Neural cell (in vitro differentiated cells): Measurements from ENCODE around the gene C11orf68. TPM values are rescaled to one million over a fixed set of nuclear protein-coding genes. Genes with fewer than 3 reads are reported as not detected.

Experiments
- H2AFZ ChIP-seq: fragments of 200-600, 300-800 bp; sonication (generic), shearing (Covaris generic); 2 replicates; pipeline ENCODE4 v1.6.0; 2014; ENCODE audit warnings: low read depth, mild to moderate bottlenecking, antibody characterized with exemption, low read length, moderate library complexity
- H3F3A ChIP-seq: fragments of 200-600 bp; shearing (Covaris generic); 2 replicates; pipeline ENCODE4 v1.6.1; 2016; ENCODE audit warnings: mild to moderate bottlenecking, moderate library complexity, mixed read lengths, antibody characterized with exemption, low read length; ENCODE audit not compliant: insufficient read depth, poor library complexity, severe bottlenecking
- H3K27ac ChIP-seq: fragments of 200-600, 300-800 bp; sonication (generic), shearing (Covaris generic); 2 replicates; pipeline ENCODE4 v1.5.1; 2014; ENCODE audit warnings: mild to moderate bottlenecking, low read length, moderate library complexity
- H3K27me3 ChIP-seq: fragments of 300-800, 200-600 bp; sonication (generic), shearing (Covaris generic); 2 replicates; pipeline ENCODE4 v1.6.0; 2014; ENCODE audit warnings: mild to moderate bottlenecking, low read depth, low read length, moderate library complexity; ENCODE audit not compliant: insufficient read depth
- H3K36me3 ChIP-seq: fragments of 300-800, 200-600 bp; sonication (generic), shearing (Covaris generic); 2 replicates; pipeline ENCODE4 v1.5.1; 2014; ENCODE audit warnings: mild to moderate bottlenecking, antibody characterized with exemption, low read length, moderate library complexity; ENCODE audit not compliant: insufficient read depth
- H3K4me2 ChIP-seq: fragments of 300-800, 200-600 bp; sonication (generic), shearing (Covaris generic); 2 replicates; pipeline ENCODE4 v1.6.0; 2014; ENCODE audit warnings: mild to moderate bottlenecking, low read length
- H3K4me3 ChIP-seq: fragments of 300-800, 200-600 bp; sonication (generic), shearing (Covaris generic); 2 replicates; pipeline ENCODE4 v1.5.1; 2014; ENCODE audit warnings: mild to moderate bottlenecking, low read length, moderate library complexity
- H3K79me2 ChIP-seq: fragments of 200-600 bp; shearing (Covaris generic); replicated peaks from 2 replicates; pipeline ENCODE4 v1.6.0; 2014; ENCODE audit warnings: mild to moderate bottlenecking, low read length, moderate library complexity; ENCODE audit not compliant: insufficient read depth
- H3K9ac ChIP-seq: fragments of 300-800, 200-600 bp; sonication (generic), shearing (Covaris generic); 2 replicates; pipeline ENCODE4 v1.6.1; 2016; ENCODE audit warnings: mild to moderate bottlenecking, low read length, mixed read lengths
- H3K9me2 ChIP-seq: fragments of 200-600 bp; shearing (Covaris generic); 2 replicates; pipeline ENCODE4 v1.6.1; 2016; ENCODE audit warnings: mild to moderate bottlenecking, low read length, mixed read lengths; ENCODE audit not compliant: insufficient read depth
- H3K9me3 ChIP-seq: fragments of 200-600, 300-800 bp; sonication (generic), shearing (Covaris generic); 2 replicates; pipeline ENCODE4 v1.6.1; 2016; ENCODE audit warnings: mild to moderate bottlenecking, mixed run types, low read length, moderate library complexity, mixed read lengths
- H4K20me1 ChIP-seq: fragments of 200-600 bp; shearing (Covaris generic); 2 replicates; pipeline ENCODE4 v1.6.1; 2016; ENCODE audit warnings: mild to moderate bottlenecking, mixed run types; ENCODE audit not compliant: insufficient read depth
- EP300 ChIP-seq: fragments of 450-650 bp; conservative IDR thresholded peaks from 2 replicates; pipeline ENCODE4 v1.6.1; 2014; ENCODE audit warnings: antibody characterized with exemption, mild to moderate bottlenecking, moderate library complexity; ENCODE audit not compliant: poor library complexity, severe bottlenecking
- EZH2 ChIP-seq: fragments of 200-600, 300-800 bp; shearing (Covaris generic), sonication (generic); IDR thresholded peaks from 2 replicates; pipeline ENCODE4 v1.6.1; 2014; ENCODE audit warnings: antibody characterized with exemption, low read length, borderline replicate concordance, mild to moderate bottlenecking; ENCODE audit not compliant: insufficient read depth, poor library complexity, severe bottlenecking
- MXI1 ChIP-seq: fragments of 450-650 bp; conservative IDR thresholded peaks from 2 replicates; pipeline ENCODE4 v1.6.1; 2014; ENCODE audit warnings: antibody characterized with exemption, mild to moderate bottlenecking; ENCODE audit not compliant: poor library complexity, severe bottlenecking
- POLR2AphosphoS5 ChIP-seq: IDR thresholded peaks from 2 replicates; pipeline ENCODE4 v1.6.1; 2012
- RAD21 ChIP-seq: fragments of 450-650 bp; conservative IDR thresholded peaks from 2 replicates; pipeline ENCODE4 v1.6.1; 2014; ENCODE audit warnings: antibody characterized with exemption, mild to moderate bottlenecking, moderate library complexity
- SMC3 ChIP-seq: fragments of 450-650 bp; conservative IDR thresholded peaks from 2 replicates; pipeline ENCODE4 v1.6.1; 2014; ENCODE audit warnings: antibody characterized with exemption, mild to moderate bottlenecking, moderate library complexity; ENCODE audit not compliant: poor library complexity
- TAF1 ChIP-seq: IDR thresholded peaks from 2 replicates; pipeline ENCODE4 v1.6.1; 2012; ENCODE audit warnings: low read depth
- polyA plus RNA-seq: library from polyadenylated mRNA; depleted of rRNA; stranded (reverse); fragments of >200 nt; gene quantifications from 2 replicates; pipeline ENCODE4 v1.2.3, GENCODE V29; 2014
- TF ChIP-seq, protein P1 (sequence below): fragments of 450-650 bp; IDR thresholded peaks from 2 replicates; pipeline ENCODE4 v1.5.1; 2014; ENCODE audit warnings: antibody characterized with exemption, mild to moderate bottlenecking, moderate library complexity; ENCODE audit not compliant: poor library complexity, severe bottlenecking
- TF ChIP-seq, protein P2 (sequence below): IDR thresholded peaks from 2 replicates; pipeline ENCODE4 v1.6.1; 2012; ENCODE audit warnings: borderline replicate concordance

Gene C11orf68
- polyA plus RNA-seq, 1 donor from 2014 or later, result 13.3 TPM

DNA sequence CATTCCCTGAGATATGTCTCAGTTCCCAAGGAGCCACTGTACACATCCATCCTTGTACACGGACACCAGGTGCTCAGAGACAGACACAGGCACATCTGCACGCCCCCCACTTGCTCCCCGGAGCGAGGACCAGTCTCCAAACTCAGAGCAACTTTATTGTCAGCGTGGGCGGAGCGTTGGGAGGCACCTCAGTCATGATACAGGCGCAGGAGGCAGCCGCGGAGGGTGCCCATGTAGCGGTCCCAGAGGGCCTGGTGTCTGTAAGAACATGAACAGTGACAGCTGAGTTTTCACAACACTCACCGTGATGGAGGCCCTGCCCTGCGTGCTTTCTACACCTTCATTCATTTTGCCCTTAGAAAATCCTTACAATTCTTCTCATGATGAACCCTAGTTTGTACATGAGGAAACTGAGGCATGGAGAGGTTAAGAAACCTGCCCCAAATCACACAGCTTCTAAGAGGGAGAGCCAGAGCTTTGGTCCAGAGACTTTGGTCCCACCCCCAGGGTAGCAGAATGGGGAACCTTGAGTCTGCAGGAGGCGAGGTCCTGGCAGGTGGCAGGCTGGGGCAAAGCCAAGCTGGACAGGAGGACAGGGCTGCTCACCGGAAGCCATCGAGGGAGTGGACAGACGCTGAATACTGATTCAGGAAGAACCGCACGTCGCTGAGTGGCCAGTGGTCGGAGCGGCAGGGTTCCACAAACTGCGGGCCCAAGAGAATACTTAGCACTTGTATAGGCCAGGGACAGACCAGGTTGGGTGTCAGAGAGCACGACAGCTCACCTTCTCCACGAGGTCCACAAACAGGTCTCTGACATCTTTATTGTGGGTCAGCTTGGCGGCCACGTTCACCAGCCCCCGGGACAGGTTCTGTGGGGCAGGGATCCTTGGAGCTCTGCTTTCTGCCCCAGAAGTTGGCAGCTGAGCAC lies 34.8 kb downstream of the C11orf68 start:
- H4K20me1 ChIP-seq, result no peaks in the 10 kb centered on the region
- H3K27me3 ChIP-seq, result no peaks in the 10 kb centered on the region
- TF ChIP-seq POLR2AphosphoS5, result no peak
- TF ChIP-seq, protein P1, sequence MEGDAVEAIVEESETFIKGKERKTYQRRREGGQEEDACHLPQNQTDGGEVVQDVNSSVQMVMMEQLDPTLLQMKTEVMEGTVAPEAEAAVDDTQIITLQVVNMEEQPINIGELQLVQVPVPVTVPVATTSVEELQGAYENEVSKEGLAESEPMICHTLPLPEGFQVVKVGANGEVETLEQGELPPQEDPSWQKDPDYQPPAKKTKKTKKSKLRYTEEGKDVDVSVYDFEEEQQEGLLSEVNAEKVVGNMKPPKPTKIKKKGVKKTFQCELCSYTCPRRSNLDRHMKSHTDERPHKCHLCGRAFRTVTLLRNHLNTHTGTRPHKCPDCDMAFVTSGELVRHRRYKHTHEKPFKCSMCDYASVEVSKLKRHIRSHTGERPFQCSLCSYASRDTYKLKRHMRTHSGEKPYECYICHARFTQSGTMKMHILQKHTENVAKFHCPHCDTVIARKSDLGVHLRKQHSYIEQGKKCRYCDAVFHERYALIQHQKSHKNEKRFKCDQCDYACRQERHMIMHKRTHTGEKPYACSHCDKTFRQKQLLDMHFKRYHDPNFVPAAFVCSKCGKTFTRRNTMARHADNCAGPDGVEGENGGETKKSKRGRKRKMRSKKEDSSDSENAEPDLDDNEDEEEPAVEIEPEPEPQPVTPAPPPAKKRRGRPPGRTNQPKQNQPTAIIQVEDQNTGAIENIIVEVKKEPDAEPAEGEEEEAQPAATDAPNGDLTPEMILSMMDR, result no peak
- TF ChIP-seq MXI1, result no peak
- TF ChIP-seq, protein P2, sequence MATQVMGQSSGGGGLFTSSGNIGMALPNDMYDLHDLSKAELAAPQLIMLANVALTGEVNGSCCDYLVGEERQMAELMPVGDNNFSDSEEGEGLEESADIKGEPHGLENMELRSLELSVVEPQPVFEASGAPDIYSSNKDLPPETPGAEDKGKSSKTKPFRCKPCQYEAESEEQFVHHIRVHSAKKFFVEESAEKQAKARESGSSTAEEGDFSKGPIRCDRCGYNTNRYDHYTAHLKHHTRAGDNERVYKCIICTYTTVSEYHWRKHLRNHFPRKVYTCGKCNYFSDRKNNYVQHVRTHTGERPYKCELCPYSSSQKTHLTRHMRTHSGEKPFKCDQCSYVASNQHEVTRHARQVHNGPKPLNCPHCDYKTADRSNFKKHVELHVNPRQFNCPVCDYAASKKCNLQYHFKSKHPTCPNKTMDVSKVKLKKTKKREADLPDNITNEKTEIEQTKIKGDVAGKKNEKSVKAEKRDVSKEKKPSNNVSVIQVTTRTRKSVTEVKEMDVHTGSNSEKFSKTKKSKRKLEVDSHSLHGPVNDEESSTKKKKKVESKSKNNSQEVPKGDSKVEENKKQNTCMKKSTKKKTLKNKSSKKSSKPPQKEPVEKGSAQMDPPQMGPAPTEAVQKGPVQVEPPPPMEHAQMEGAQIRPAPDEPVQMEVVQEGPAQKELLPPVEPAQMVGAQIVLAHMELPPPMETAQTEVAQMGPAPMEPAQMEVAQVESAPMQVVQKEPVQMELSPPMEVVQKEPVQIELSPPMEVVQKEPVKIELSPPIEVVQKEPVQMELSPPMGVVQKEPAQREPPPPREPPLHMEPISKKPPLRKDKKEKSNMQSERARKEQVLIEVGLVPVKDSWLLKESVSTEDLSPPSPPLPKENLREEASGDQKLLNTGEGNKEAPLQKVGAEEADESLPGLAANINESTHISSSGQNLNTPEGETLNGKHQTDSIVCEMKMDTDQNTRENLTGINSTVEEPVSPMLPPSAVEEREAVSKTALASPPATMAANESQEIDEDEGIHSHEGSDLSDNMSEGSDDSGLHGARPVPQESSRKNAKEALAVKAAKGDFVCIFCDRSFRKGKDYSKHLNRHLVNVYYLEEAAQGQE, result no peak
- TF ChIP-seq EP300, result no peak
- no peak for TF ChIP-seq EZH2
- no peak for TF ChIP-seq RAD21
- TF ChIP-seq TAF1, result no peak
- no peak for TF ChIP-seq SMC3
- H3K9me3 ChIP-seq, result no peaks in the 10 kb centered on the region
- H3K9me2 ChIP-seq, result no peaks in the 10 kb centered on the region
- H3K4me3 ChIP-seq, result peak overlapping the region; percentile 51
- peak overlapping the region; percentile 28 for H3K27ac ChIP-seq
- H2AFZ ChIP-seq, result no peak overlapping the region
- no peaks in the 10 kb centered on the region for H3K36me3 ChIP-seq
- peak overlapping the region; percentile 56 for H3K9ac ChIP-seq
- H3F3A ChIP-seq, result no peaks in the 10 kb centered on the region
- no peak overlapping the region for H3K4me2 ChIP-seq
- H3K79me2 ChIP-seq, result peaks cover 17% of the 10 kb centered on the region

DNA sequence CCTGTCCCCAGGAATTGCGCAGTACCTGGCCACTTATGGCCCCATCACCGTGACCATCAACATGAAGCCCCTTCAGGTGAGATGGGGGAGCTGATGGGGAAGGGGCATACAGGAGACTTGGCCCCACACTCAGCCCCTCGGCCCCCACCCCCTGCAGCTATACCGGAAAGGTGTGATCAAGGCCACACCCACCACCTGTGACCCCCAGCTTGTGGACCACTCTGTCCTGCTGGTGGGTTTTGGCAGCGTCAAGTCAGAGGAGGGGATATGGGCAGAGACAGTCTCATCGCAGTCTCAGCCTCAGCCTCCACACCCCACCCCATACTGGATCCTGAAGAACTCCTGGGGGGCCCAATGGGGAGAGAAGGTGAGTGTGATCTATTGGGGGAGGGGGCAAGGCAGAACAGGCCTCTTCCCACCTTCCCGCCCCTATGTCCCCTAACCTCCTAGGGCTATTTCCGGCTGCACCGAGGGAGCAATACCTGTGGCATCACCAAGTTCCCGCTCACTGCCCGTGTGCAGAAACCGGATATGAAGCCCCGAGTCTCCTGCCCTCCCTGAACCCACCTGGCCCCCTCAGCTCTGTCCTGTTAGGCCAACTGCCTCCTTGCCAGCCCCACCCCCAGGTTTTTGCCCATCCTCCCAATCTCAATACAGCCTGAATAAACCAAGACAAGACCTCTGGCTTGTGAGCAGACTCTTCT lies 35.7 kb downstream of the C11orf68 start:
- H3K27ac ChIP-seq, result no peak overlapping the region
- no peaks in the 10 kb centered on the region for H3K9me3 ChIP-seq
- H4K20me1 ChIP-seq, result no peaks in the 10 kb centered on the region
- no peak overlapping the region for H3K4me2 ChIP-seq
- H3K79me2 ChIP-seq, result peaks cover 17% of the 10 kb centered on the region
- no peaks in the 10 kb centered on the region for H3F3A ChIP-seq
- H2AFZ ChIP-seq, result no peak overlapping the region
- H3K9ac ChIP-seq, result no peak overlapping the region
- H3K9me2 ChIP-seq, result no peaks in the 10 kb centered on the region
- TF ChIP-seq, protein P2, result no peak
- TF ChIP-seq EZH2, result no peak
- TF ChIP-seq EP300, result no peak
- no peak for TF ChIP-seq SMC3
- no peak for TF ChIP-seq RAD21
- TF ChIP-seq, protein P1, result no peak
- TF ChIP-seq TAF1, result no peak
- TF ChIP-seq MXI1, result no peak
- TF ChIP-seq POLR2AphosphoS5, result no peak
- no peaks in the 10 kb centered on the region for H3K27me3 ChIP-seq
- no peaks in the 10 kb centered on the region for H3K36me3 ChIP-seq
- no peak overlapping the region for H3K4me3 ChIP-seq
